NCI-H1930 (cell line): Measurements from ENCODE around the gene ABHD11.
"Not testable (repeated sequence)": the region's sequence is repeated elsewhere in the genome, so short reads cannot be mapped to it uniquely, and the experiment has no call there.

ENCODE experiments used
- DNase-seq, 2 experiments: peaks; one replicate each; lab custom pipeline; 2025; lab: John Stamatoyannopoulos, UW

ABHD11 gene

DNA sequence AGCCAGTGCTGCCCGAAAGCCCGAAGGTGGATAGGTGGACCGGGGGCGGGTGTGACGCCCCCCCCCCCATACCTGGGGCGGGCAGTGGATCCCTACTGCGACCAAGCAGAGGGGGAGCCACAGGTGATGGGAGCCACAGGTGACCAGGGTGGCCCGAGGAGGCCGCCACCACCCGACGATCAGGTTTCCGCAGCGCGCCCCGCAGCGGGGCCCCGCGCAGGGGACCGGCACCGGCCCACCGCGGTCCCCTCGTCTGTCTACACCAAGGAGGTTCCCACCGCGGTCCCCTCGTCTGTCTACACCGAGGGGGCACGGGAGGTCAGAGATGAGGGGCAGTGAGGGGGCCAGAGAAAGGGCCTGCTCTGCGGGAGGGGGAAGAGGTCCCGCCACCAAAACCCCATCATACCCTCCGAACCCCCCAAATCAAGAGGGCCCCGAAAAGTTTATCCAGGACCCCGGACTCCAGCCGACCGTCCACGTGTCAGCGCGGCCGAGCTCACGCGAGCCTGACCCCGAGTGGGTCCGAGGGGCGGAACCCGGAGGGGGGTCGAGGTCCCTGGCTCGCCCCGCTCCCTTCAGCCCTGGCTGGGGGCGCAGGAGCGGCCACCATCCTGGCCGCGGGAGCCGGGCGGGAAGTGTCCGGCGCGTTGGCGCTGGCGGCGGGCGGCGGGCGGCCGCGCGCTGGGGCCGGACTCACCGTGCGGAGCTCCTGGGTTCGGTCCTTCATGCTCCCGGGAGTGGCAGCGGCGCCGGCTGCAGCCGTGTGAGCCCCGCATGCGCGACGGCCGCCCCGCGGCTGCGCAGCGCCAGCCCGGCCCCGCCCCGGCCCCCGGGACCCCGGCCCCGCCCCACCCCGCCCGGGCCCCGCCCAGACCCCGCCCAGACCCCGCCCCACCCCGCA is 19.4 kb downstream of the ABHD11 start, which contains the start of gene STX1A:
TSS of gene STX1A (minus strand) at position 765 of the 901 bp plus-strand sequence. CDS start at position 727, 38 bp downstream.
- peak; percentile 50 to 66 for DNase-seq

DNA sequence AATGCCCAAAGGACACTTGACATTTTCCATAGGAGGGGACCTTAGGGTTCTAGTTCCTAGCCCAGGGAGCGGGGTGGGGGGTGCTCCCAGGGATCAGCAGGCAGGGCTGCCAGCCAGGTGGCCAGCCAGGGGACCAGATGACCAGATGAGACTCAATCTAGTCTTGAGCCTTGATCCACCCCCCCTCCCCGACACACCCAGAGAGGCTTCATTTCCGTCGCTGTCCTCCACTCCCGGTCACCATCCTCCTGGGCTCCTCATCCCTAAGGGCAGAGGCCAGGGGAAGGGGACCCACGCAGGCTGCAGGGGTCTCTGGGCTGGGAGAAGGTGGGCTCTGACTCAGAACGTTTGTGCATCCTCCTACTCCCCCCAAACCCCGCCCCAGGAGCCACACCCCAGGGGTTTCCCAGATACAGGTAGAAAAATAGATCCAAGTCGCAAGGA is 20.1 kb downstream of the ABHD11 start:
- no peak for DNase-seq

DNA sequence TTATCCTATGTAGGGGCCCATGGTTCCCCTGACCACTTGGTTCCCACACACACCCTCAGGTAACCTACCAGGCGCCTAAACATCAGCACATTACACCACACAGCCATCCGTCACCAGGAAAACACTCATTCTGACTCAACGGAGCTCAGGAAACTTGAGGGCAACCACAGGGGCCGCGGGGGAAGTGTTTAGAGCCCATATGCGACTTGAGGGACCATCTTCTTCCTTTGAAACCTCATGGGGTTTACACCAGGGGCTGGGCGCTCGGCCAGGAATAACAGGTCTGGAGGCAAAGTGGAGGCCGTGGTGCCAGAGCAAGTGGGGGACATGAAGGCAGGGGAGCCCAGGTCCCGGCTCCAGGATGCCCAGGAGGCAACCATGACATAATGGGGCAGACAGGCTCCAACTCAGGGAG is 20.6 kb downstream of the ABHD11 start:
- DNase-seq, result no peak

DNA sequence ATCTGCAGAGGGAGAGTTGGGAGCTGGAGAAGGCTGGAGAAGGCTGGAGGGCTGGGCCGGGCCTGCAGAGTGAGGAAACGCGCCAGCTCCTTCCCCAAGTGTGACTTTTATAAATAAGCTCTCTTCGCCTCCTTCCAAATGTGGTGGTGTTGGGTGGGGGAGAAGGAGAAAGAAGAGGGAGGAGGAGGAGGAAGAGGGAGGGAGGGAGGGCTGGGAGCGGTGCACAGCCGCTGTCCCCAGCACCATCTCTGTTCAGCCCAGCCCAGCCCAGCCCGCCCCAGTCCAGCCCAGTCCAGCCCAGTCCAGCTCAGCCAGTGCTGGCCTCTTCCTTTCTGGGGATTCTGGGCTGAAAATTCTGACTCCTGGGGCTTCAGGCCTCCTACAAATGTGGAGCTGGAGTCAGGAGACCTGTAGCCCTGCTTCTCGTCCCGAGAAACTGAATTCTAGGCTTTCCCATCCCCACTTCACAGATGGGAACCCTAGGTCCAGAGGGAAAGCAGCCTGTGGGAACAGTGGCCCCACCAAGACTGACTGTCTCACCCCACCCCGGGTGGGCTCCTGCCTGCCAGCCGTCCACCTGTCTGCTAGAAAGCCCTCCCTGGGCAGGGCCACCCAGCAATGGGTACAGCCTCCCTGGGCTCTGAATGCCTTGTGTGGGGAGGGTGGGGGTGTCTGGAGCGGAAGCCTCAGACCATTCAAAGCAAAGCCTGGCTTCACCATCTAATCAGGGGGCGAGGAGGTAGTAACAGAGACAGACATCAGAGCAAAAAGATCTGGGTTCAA is 21.4 kb downstream of the ABHD11 start:
- DNase-seq, result no peak

DNA sequence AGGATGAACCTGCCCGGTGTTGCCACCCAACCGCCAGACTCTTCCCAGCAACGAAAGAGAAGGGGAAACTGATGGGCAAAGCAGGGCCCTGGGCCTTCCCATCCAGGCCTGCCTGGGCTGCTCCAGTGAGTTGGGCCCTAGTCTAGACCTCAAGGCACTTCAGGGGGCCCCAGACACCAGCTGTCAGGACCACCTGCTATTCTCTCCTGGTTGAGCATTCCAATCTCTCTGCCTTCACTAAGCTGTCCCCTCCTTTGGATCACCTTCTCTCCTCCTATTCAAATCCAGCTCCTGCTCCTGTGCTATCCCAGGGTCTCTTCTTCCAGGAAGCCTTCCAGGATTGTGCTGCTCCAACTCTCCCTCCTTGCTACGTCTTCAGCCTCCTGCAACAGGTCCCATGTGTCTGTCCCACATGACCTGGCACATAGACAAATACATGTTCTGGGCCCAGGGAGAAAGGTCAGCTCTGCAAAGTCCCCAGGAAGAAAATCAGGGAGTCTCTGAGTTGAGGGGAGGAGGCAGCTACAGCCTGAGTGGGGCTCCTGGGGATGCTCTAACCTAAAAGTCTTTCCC is 22.2 kb downstream of the ABHD11 start:
- DNase-seq, result no peak

- no peak for DNase-seq
Observed at GRCh38 chr7:73715648-73716317, 22.8 kb downstream of the ABHD11 start.

- DNase-seq, result not testable (repeated sequence)
Observed at GRCh38 chr7:73713319-73713718, 25.3 kb downstream of the ABHD11 start.

DNA sequence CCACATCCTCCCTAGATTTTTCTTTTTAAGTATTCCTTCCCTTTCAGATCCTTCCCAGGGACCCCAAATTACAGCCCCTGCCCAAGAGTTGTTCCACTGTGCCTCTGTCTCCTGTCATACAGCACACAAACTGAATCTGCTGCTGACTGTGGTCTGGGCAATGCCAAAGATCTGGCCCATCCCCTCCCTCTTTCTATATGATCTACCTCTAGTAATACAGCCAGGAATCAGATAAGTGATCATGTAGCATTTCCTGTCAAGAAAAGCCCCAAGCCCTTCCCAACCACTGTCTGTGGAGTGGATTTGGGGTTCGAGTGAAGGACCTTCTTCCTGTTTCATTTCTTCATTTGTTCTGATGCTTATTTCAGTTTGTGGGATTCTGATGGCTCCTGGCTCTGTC is 25.8 kb downstream of the ABHD11 start:
- DNase-seq, result no peak

- DNase-seq, result no peak
Observed at GRCh38 chr7:73708961-73709549, 29.5 kb downstream of the ABHD11 start.

DNA sequence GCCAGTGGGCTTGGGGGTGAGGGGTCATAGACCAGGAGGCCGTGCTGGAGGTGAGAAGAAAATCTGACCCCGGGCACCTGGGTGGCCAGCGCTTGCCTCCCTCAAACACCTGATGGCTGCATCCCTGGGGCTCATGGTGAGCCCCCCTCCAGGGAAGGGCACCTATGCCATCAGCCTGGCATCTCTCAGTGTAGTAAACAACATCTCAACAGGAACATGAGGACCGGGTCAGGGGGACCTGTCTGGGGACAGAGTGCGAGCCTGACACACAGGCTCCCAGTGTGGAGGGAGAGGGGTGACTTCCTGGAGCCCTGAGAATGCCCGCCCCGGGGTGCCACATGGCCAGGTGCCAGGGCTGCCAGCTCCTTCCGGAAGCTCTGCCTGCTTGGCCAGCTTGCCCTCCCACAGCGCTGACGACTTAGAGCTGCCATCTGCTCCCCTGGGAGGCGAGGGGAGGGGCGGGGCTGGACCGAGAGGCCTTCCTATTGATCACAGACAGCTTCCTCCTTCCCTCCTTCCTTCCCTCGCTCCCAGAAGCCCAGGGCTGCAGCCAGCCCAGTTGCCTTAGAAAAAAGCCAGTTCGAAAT is 31.5 kb downstream of the ABHD11 start:
- no peak for DNase-seq

DNA sequence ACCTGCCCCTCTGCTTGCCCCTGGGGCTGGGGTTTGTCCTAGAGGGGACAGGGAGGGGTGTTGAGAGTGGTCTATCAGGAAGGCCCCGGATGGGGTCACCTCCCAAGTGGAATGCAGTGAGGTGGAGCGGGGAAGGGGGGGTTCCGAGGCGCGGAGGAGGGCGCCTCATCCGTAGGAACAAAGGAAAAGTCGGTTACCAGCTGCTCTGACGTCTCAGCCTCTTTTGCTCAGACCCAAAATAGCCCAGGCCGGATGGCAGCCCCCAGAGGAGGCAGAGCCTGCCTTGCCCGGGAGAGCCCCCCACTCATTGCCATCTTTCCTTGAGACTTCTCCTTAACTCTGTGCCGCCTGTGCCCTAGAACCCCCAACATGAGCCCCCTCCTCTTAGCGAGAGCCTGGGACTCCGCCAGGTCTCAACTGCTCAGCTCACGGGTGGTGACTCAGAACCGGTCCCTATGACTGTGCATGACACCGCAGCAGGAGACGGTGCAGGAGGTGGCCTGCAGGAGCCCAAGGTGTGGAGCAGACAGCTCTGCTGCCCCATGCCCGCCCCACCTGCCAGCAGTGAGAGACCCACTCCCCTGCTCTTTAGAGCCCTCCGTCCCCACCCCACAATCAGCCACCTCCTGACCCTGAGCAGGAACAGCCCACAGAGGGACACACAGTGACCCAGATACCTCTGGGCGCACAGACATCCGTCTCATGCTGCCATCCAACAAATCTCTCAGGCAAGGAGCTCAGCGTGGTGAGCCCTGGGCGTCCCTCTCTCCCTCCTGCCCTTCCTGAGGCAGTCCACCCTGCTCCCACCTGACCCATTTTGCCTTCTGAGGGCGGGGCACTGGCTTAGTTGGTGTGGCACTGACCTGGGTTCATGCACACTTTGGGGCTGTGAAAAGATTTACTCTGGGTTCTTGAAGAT is 32.2 kb downstream of the ABHD11 start:
- DNase-seq, result no peak

GRCh38 chr7:73705551-73705920 is 33.1 kb downstream of the ABHD11 start:
- no peak for DNase-seq

GRCh38 chr7:73704640-73705550 is 33.7 kb downstream of the ABHD11 start:
- no peak for DNase-seq

GRCh38 chr7:73703757-73704639 is 34.6 kb downstream of the ABHD11 start:
- no peak for DNase-seq

DNA sequence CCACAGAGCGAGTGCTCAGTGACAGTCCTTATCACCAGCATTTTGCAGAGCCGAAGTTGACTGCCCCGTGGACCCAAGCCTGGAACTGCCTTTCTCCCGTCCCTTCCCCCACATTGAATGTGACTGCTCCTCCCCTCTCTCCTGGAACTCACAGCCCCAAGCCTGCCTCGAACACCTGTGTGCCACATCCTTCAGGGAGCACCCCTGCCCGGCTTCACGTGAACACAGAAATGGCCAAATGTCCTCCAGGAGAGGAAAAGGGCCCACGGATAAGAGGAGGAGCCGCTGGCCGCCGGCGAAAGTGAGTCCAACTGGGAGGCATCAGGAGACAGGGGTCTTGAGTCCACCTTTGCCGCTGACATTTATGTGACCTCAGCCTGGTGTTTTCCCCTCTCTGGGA is 35.4 kb downstream of the ABHD11 start:
- no peak for DNase-seq

GRCh38 chr7:73702665-73703064 is 35.9 kb downstream of the ABHD11 start:
- no peak for DNase-seq

GRCh38 chr7:73702226-73702625 is 36.4 kb downstream of the ABHD11 start:
- no peak for DNase-seq

DNA sequence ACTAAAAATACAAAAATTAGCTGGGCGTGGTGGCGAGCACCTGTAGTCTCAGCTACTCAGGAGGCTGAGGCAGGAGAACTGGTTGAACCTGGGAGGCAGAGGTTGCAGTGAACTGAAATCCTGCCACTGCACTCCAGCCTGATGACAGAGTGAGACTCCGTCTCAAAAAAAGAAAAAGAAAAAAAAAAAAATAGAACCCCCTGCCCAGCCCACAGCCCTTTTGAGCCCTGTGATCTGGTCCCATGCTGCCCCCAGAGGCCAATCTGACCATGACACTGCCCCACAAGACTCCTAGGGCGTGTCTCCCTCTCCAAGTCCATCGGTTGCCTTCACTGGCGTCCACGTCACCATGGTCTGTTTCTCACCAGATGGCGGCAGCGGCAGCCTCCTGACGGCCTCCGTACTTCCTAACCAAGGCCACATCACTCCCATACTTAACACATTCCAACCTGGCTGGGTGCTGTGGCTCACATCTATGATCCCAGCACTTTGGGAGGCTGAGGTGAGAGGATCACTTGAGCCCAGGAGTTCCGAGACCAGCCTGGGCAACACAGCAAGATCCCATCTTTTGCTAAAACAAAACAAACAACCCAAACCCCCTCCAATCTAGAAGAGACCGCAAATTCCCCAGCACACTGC is 37.1 kb downstream of the ABHD11 start:
- no peak for DNase-seq
